ENCODE data around the gene C19orf67. TPM values are rescaled to one million over a fixed set of nuclear protein-coding genes. Genes with fewer than 3 reads are reported as not detected.
"Not testable (repeated sequence)": the region's sequence is repeated elsewhere in the genome, so short reads cannot be mapped to it uniquely, and the experiment has no call there.

Gene C19orf67
- total RNA-seq, 4 donors from 2014 or later, result not detected

DNA sequence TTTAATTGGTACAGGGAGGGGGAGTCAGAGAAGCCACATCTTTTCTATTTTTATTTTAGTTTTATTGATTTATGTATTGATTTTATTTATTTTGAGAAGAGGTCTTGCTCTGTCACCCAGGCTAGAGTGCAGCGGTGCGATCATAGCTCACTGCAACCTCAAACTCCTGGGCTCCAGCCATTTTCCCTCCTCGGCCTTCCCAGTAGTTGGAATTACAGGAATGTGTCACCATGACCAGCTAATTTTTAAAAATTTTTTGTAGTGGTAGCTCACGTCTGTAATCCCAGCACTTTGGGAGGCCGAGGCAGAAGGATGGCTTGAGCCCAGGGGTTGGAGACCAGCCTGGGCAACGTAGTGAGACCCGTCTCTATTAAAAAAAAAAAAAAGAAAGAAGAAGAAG, 49.9 kb downstream of the C19orf67 start:
- Histone ChIP-seq H3K27me3 (peaks cover 0 to 17% of the 10 kb centered on the region in 2 donors), H3K36me3 (no peaks in the 10 kb centered on the region), H3K27ac (no peak overlapping the region), H3K9me3 (no peaks in the 10 kb centered on the region), H3K4me1 (peaks cover 0 to 16% (median 8%) of the 10 kb centered on the region in 4 donors), H3K4me3 (no peak overlapping the region)
- WGBS, 2 donors, result 70 to 73% methylated on average over 7 of the region's 7 CpGs
- no peak for DNase-seq (ENCODE audit: low spot score in 2 of 2)
- TF ChIP-seq, protein P1, sequence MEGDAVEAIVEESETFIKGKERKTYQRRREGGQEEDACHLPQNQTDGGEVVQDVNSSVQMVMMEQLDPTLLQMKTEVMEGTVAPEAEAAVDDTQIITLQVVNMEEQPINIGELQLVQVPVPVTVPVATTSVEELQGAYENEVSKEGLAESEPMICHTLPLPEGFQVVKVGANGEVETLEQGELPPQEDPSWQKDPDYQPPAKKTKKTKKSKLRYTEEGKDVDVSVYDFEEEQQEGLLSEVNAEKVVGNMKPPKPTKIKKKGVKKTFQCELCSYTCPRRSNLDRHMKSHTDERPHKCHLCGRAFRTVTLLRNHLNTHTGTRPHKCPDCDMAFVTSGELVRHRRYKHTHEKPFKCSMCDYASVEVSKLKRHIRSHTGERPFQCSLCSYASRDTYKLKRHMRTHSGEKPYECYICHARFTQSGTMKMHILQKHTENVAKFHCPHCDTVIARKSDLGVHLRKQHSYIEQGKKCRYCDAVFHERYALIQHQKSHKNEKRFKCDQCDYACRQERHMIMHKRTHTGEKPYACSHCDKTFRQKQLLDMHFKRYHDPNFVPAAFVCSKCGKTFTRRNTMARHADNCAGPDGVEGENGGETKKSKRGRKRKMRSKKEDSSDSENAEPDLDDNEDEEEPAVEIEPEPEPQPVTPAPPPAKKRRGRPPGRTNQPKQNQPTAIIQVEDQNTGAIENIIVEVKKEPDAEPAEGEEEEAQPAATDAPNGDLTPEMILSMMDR (IDR thresholded peaks at IDR 0.05), result no peak
- no peak for TF ChIP-seq EP300 (IDR thresholded peaks at IDR 0.05)
- TF ChIP-seq POLR2A (IDR thresholded peaks at IDR 0.05), result no peak

DNA sequence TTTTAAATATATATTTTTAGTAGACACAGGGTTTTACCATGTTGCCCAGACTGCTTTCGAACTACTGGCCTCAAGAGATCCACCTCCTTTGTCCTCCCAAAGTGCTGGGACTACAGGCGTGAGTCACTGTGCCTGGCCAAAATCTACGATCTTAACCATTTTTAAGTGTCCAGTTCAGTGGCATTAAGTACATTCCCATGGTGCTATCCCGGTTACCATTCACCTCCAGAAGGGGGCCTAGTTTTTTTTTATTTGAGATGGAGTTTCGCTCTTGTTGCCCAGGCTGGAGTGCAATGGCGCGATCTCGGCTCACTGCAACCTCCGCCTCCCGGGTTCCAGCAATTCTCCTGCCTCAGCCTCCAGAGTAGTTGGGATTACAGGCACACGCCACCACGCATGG, 50.4 kb downstream of the C19orf67 start:
- DNase-seq (ENCODE audit: low spot score in 2 of 2); H3K4me3 ChIP-seq; H3K36me3 ChIP-seq; H3K27ac ChIP-seq; H3K9me3 ChIP-seq: not testable (repeated sequence)
- Histone ChIP-seq H3K27me3 (peaks cover 0 to 19% of the 10 kb centered on the region in 2 donors), H3K4me1 (peaks cover 0 to 16% (median 8%) of the 10 kb centered on the region in 4 donors)
- WGBS, 2 donors, result 87 to 89% methylated on average over 12 of the region's 12 CpGs

DNA sequence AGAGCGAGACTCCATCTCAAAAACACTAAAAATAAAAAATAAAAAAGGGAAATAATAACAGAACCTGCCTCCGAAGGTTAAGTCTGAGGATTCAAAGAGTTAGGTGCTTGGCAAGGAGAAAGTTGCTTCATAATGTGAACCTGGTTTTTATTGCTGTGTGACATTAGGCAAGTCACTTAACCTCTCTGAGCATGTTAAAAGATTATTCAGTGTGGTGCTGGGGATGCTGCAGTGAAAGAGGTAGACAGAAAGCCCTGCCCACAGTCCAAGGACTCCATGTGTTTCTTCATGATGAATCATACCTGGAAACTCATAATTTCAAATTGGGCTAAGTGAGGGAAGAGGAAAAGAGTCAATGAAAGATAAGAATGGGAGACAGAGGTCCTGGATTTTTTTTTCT, 51.6 kb downstream of the C19orf67 start:
- H3K9me3 ChIP-seq, result no peaks in the 10 kb centered on the region
- no peak overlapping the region for H3K4me3 ChIP-seq
- WGBS, 2 donors, result 87 to 96% methylated on average over 2 of the region's 2 CpGs
- TF ChIP-seq EP300 (IDR thresholded peaks at IDR 0.05) (no peak), POLR2A (IDR thresholded peaks at IDR 0.05) (no peak)
- TF ChIP-seq, protein P1 (IDR thresholded peaks at IDR 0.05), result no peak
- peaks cover 0 to 19% of the 10 kb centered on the region in 2 donors for H3K27me3 ChIP-seq
- H3K27ac ChIP-seq, result no peak overlapping the region
- H3K4me1 ChIP-seq, result peaks cover 0 to 16% (median 8%) of the 10 kb centered on the region in 4 donors
- no peak for DNase-seq (ENCODE audit: low spot score in 2 of 2)
- no peaks in the 10 kb centered on the region for H3K36me3 ChIP-seq

DNA sequence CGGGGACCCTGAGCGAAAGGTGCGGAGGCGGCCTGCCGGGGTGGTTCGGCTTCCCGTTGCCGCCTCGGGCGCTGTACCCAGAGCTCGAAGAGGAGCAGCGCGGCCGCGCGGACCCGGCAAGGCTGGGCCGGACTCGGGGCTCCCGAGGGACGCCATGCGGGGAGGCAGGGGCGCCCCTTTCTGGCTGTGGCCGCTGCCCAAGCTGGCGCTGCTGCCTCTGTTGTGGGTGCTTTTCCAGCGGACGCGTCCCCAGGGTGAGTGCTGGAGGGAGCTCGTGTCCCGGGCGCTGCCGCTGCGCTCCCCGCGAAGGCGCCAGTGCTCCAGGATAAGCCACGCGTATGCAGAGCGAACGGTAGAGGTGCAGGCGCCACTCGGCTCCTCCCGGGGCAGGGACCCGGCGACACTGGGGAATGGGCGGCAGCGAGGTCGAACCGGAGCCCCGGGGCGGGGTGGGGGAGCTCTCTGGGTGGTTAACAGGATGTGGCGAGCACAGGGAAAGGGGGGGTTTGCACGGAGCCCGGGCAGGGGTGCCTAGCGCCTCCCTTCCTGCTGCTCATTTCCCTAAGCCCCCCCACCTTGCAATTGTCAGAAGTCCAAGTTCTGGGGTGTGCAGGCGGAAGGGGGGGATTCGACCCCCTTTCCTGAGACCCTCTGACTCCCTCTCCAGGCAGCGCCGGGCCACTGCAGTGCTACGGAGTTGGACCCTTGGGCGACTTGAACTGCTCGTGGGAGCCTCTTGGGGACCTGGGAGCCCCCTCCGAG, 53.7 kb downstream of the C19orf67 start, which contains the start of gene IL27RA:
Gene IL27RA, plus strand, starts transcription at position 44 of the 762 bp plus-strand sequence. Its CDS starts 111 bp downstream, at position 155.
- Histone ChIP-seq H3K27ac (peak within 1 kb of the TSS in 3 of 4 donors; percentile 52 to 86 (median 78)), H3K9me3 (no peaks in the 10 kb centered on the region), H3K27me3 (peaks cover 0 to 33% of the 10 kb centered on the region in 2 donors), H3K36me3 (no peaks in the 10 kb centered on the region), H3K4me3 (peak within 1 kb of the TSS; percentile 38 to 66 (median 60)), H3K4me1 (peaks cover 0 to 16% (median 8%) of the 10 kb centered on the region in 4 donors)
- TF ChIP-seq, protein P1 (IDR thresholded peaks at IDR 0.05), result peak; percentile 37 to 72 (median 58)
- TF ChIP-seq POLR2A (IDR thresholded peaks at IDR 0.05) (no peak), EP300 (IDR thresholded peaks at IDR 0.05) (no peak)
- WGBS, 2 donors, result 0 to 1% methylated on average over 26 to 30 of the region's 63 CpGs
- DNase-seq (ENCODE audit: low spot score in 2 of 2), result peak; percentile 35 to 42

Other genes starting within 250 kb of the C19orf67 start
- not detected for gene NANOS3, start 208.6 kb downstream of the C19orf67 start, total RNA-seq
- 1 to 10 TPM in 3 of 4 donors, not detected in 1; 1.5 to 3.3 (median 3.0) TPM for gene BRME1, start 179.7 kb downstream of the C19orf67 start, total RNA-seq
- 10 to 100 TPM; 42.7 to 99.3 (median 56.0) TPM for gene CC2D1A, start 179.6 kb downstream of the C19orf67 start, total RNA-seq
- 10 to 100 TPM in 3 of 4 donors, 1 to 10 TPM in 1; 9.4 to 45.7 (median 20.7) TPM for gene PODNL1, start 147.4 kb downstream of the C19orf67 start, total RNA-seq
- 10 to 100 TPM; 14.3 to 31.5 (median 19.3) TPM for gene DCAF15, start 133.3 kb downstream of the C19orf67 start, total RNA-seq
- gene RFX1, start 79.5 kb downstream of the C19orf67 start, total RNA-seq, result 1 to 10 TPM; 3.1 to 8.4 (median 6.0) TPM
- gene RLN3, start 57.6 kb downstream of the C19orf67 start, total RNA-seq, result not detected
- gene IL27RA, start 54.0 kb downstream of the C19orf67 start, total RNA-seq, result 1 to 10 TPM; 2.4 to 3.5 (median 3.0) TPM
- 1 to 10 TPM in 1 of 4 donors, under 1 TPM in 3; 0.30 to 2.7 (median 0.53) TPM for gene PALM3, start 23.7 kb downstream of the C19orf67 start, total RNA-seq
- gene MISP3, start 13.0 kb downstream of the C19orf67 start, total RNA-seq, result 1 to 10 TPM; 1.8 to 7.8 (median 7.2) TPM
- gene SAMD1, start 5.0 kb upstream of the C19orf67 start, total RNA-seq, result 10 to 100 TPM in 3 of 4 donors, 1 to 10 TPM in 1; 5.9 to 31.4 (median 19.0) TPM
- gene PRKACA, start 32.0 kb upstream of the C19orf67 start, total RNA-seq, result 10 to 100 TPM; 26.9 to 59.4 (median 41.3) TPM
- gene ASF1B, start 50.8 kb upstream of the C19orf67 start, total RNA-seq, result 1 to 10 TPM in 1 of 4 donors, under 1 TPM in 1, not detected in 2; 0.90 to 2.3 TPM
- gene ADGRL1, start 120.4 kb upstream of the C19orf67 start, total RNA-seq, result 10 to 100 TPM in 2 of 4 donors, 1 to 10 TPM in 2; 8.0 to 17.5 (median 11.2) TPM

Data from tibial nerve (tissue), 4 donors.